Calu3 (cell line): ENCODE results near the gene ARPP19. TPM values are rescaled to one million over a fixed set of nuclear protein-coding genes. Genes with fewer than 3 reads are reported as not detected.
"Not testable (repeated sequence)": the region's sequence is repeated elsewhere in the genome, so short reads cannot be mapped to it uniquely, and the experiment has no call there.

Source experiments
- BruUV-seq: library from RNA; stranded (reverse); fragments of 400-500 nt; replicated peaks from 2 replicates; lab custom pipeline; 2021; lab: Mats Ljungman, UMichigan
- CTCF ChIA-PET: fragments of 300-600 bp; sonication (Branson Sonifier 250); formaldehyde crosslinking; loops from one replicate; lab custom pipeline; 2022; ENCODE audit warnings: antibody characterized with exemption; lab: Charles Lee
- DNase-seq: peaks from one replicate; pipeline ENCODE4 v3.0.0; 2022
- H3K27ac Mint-ChIP-seq: one replicate; pipeline ENCODE4 v1.8.0; 2022; ENCODE audit warnings: mixed read lengths; ENCODE audit not compliant: unreplicated experiment
- H3K27me3 Mint-ChIP-seq: one replicate; pipeline ENCODE4 v1.8.0; 2022; ENCODE audit warnings: mixed read lengths; ENCODE audit not compliant: unreplicated experiment
- H3K36me3 Mint-ChIP-seq: one replicate; pipeline ENCODE4 v1.8.0; 2022; ENCODE audit warnings: mild to moderate bottlenecking, moderate library complexity, mixed read lengths; ENCODE audit not compliant: insufficient read depth, unreplicated experiment
- H3K4me1 Mint-ChIP-seq: one replicate; pipeline ENCODE4 v1.8.0; 2022; ENCODE audit warnings: mild to moderate bottlenecking, low read depth, mixed read lengths; ENCODE audit not compliant: unreplicated experiment
- H3K4me3 Mint-ChIP-seq: one replicate; pipeline ENCODE4 v1.8.0; 2022; ENCODE audit warnings: mild to moderate bottlenecking, low read depth, moderate library complexity, mixed read lengths; ENCODE audit not compliant: unreplicated experiment
- H3K9me3 Mint-ChIP-seq: one replicate; pipeline ENCODE4 v1.8.0; 2022; ENCODE audit warnings: low read depth, mixed read lengths; ENCODE audit not compliant: unreplicated experiment
- CTCF ChIP-seq: fragments of 200-600 bp; IDR thresholded peaks from one replicate; pipeline ENCODE4 v1.8.0; 2022; ENCODE audit warnings: antibody characterized with exemption; ENCODE audit not compliant: unreplicated experiment
- intact Hi-C: fragments of 100-400 bp; cut with micrococcal nuclease; formaldehyde crosslinking; loops from one replicate; pipeline ENCODE4 v1.10.0; 2022; ENCODE audit not compliant: unreplicated experiment
- total RNA-seq: library from RNA; stranded (reverse); gene quantifications from 2 replicates; pipeline ENCODE4 v1.2.3, GENCODE V29; 2022

Gene ARPP19
- total RNA-seq, 1 experiment from 2014 or later = 155 TPM

GRCh38 chr15:52584414-52584813 lies 15.6 kb upstream of the ARPP19 start:
- TF ChIP-seq CTCF = no peak
- DNase-seq = no peak
- Mint-ChIP-seq H3K4me1 (no peaks in the 10 kb centered on the region), H3K27me3 (no peaks in the 10 kb centered on the region), H3K4me3 (no peak overlapping the region), H3K9me3 (no peaks in the 10 kb centered on the region), H3K27ac (no peak overlapping the region), H3K36me3 (no peaks in the 10 kb centered on the region)
- CTCF ChIA-PET = no interaction called here
- BruUV-seq = no TSS peak
- intact Hi-C loops = no loop called here

GRCh38 chr15:52579852-52580251 lies 11.0 kb upstream of the ARPP19 start:
- DNase-seq = no peak
- BruUV-seq = no TSS peak
- Mint-ChIP-seq H3K9me3 (no peaks in the 10 kb centered on the region), H3K4me1 (no peaks in the 10 kb centered on the region), H3K27me3 (no peaks in the 10 kb centered on the region), H3K4me3 (no peak overlapping the region), H3K36me3 (no peaks in the 10 kb centered on the region), H3K27ac (no peak overlapping the region)
- TF ChIP-seq CTCF = no peak
- intact Hi-C loops = no loop called here
- CTCF ChIA-PET = no interaction called here

- CTCF ChIA-PET = no interaction called here
- DNase-seq = no peak
- no peak for TF ChIP-seq CTCF
- BruUV-seq = no TSS peak
- no peaks in the 10 kb centered on the region for H3K9me3 Mint-ChIP-seq
- H3K27me3 Mint-ChIP-seq = no peaks in the 10 kb centered on the region
- intact Hi-C loops = no loop called here
- no peaks in the 10 kb centered on the region for H3K36me3 Mint-ChIP-seq
- H3K4me1 Mint-ChIP-seq = no peaks in the 10 kb centered on the region
- no peak overlapping the region for H3K4me3 Mint-ChIP-seq
- H3K27ac Mint-ChIP-seq = no peak overlapping the region
Observed at GRCh38 chr15:52576692-52577091, 7.9 kb upstream of the ARPP19 start.

GRCh38 chr15:52575573-52575972 lies 6.7 kb upstream of the ARPP19 start:
- H3K27ac Mint-ChIP-seq, CTCF ChIA-PET, H3K4me1 Mint-ChIP-seq, intact Hi-C loops, H3K27me3 Mint-ChIP-seq, H3K4me3 Mint-ChIP-seq, DNase-seq, H3K9me3 Mint-ChIP-seq, BruUV-seq, H3K36me3 Mint-ChIP-seq: not testable (repeated sequence)

GRCh38 chr15:52575072-52575471 lies 6.2 kb upstream of the ARPP19 start:
- H3K36me3 Mint-ChIP-seq = no peaks in the 10 kb centered on the region
- no peaks in the 10 kb centered on the region for H3K27me3 Mint-ChIP-seq
- no peak for TF ChIP-seq CTCF
- intact Hi-C loops = no loop called here
- no TSS peak for BruUV-seq
- H3K4me1 Mint-ChIP-seq = no peaks in the 10 kb centered on the region
- no peak for DNase-seq
- H3K4me3 Mint-ChIP-seq = no peak overlapping the region
- H3K27ac Mint-ChIP-seq = no peak overlapping the region
- H3K9me3 Mint-ChIP-seq = no peaks in the 10 kb centered on the region
- CTCF ChIA-PET = interaction anchor here (0.6 kb wide), 1 partner anchor 191 kb away, joined by 4 read pairs; no protein-coding TSS in a partner anchor

- CTCF ChIA-PET = interaction anchor here (0.6 kb wide), 1 partner anchor 191 kb away, joined by 4 read pairs; no protein-coding TSS in a partner anchor
- H3K27ac Mint-ChIP-seq, intact Hi-C loops, H3K27me3 Mint-ChIP-seq, H3K9me3 Mint-ChIP-seq, H3K36me3 Mint-ChIP-seq, H3K4me1 Mint-ChIP-seq, H3K4me3 Mint-ChIP-seq, BruUV-seq: not testable (repeated sequence)
- peak; percentile 16 for DNase-seq
Observed at GRCh38 chr15:52574623-52575022, 5.8 kb upstream of the ARPP19 start.
